Measurements from ENCODE around the gene ATP6V0B.

ATP6V0B gene

DNA sequence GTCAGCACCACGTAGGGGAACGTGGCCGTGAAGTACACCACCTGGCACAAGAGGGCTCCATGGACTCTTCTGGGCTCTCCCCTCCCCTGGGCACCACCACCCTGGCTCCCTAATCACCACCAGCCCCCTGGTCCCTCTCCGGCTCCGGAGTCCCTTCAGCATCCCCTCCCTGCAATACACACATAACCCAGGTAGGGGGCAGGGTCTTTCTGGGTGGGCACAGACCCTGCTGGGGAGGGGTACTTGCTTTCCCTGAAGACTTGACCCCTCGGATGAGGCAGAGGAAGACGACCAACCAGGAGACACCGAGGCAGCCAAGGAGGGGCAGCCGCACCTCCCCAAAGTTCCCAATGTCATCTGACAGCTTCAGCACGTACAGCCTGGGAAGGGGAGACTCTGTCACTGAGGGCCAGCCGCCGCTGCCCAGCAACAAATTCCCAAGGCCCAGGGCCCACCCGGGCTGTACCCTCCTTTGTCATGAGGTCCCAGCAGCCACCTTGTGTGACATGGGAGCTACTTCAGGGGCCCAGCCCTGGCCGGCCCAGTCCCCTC lies 27.9 kb downstream of the ATP6V0B start:
- DNase-seq (ENCODE audit: low spot score), result no peak

DNA sequence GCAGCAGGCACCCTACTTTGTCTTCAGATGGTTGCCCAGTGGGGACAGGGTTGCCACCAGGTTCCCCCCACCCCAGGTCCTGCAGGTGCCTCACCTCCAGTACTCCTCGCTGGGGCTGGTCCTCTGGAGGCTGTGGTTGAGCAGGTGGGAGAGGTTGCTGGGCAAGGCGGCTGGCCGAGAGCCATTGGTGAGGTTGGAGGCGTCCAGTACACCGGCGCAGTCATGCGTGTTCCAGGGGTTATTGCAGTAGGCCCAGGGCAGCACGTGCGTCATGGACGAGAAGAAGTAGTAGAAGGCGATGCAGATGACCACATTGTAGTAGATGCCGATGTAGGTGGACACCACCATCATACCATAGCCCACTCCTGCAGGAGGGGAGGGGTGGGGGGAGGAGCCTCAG lies 33.5 kb downstream of the ATP6V0B start:
- no peak for DNase-seq (ENCODE audit: low spot score)

DNA sequence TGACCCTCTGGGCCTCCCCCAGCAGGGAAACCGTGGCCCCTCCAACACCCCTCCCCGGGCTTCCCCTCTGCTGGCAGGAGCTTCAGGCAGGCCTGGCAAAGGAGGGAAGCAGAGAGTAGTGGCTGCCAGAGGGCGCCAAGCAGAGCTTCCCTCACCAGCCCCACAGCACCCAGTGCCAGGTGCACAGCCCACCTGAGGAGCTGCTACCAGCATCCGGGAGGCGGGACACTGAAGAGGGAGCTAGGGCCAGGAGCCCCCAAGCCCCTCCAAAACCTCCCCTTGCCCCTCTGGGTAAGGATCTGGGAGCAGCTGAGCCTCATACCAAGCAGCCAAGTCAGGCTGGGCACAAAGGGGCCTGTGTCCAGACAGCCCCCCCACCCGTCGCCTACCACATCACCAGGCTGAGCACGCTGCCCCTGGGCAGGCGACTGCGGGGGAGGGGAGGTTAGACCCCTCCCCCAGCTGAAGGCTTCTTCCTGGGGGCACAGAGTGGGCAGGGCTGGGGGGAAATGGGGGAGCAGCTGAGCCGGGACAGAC lies 36.2 kb downstream of the ATP6V0B start:
- DNase-seq (ENCODE audit: low spot score), result no peak

DNA sequence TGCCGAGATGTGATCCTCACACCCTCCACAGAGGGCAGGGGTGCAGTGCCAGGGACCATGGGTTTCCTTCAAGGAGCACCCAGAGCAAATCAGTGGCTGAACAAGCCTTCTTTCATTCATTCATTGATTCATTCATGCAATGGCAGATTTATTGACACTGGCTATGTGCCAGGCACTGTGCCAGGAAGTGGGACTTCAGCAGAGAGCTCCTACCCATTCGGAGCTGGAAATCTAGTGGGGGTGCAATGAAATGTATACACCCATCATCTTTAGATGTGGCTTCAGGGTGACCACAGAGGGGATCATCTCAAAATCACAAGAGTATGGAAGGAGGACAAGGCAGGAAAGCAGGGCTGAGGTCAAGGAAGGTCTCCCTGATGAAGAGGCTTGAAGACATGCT lies 37.6 kb downstream of the ATP6V0B start:
- DNase-seq (ENCODE audit: low spot score), result no peak

DNA sequence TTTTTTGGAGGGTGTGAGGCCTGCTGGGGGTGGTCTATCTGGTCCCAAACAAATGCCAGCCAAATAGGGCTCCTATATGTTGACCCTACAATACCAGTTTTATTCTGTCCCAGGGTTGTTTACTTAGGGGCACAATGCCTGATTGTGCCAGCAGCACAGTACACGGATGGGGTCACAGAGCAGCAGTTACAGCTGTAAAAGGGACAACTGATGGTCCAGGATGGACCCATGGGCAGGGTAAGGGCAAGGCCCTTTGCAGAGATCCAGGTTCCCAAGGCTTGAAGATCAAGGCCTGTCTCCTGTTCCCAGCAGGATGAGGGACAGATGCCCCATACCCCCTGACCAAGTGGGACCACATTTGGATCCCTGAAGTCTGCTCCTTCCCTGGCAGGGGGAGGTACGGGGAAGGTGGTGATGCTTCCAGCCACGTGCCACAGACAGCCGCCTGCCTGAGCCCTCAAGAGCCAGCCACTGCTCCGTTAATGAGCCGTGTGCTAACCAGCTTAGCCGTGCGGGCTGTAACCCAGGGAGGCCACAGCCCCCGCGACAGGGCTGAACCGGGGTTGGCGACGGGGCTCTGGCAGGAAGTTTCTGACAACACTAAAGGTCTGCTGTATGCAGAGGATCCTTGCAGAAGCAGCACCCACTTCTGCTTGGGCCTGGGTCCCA lies 38.3 kb downstream of the ATP6V0B start:
- no peak for DNase-seq (ENCODE audit: low spot score)

DNA sequence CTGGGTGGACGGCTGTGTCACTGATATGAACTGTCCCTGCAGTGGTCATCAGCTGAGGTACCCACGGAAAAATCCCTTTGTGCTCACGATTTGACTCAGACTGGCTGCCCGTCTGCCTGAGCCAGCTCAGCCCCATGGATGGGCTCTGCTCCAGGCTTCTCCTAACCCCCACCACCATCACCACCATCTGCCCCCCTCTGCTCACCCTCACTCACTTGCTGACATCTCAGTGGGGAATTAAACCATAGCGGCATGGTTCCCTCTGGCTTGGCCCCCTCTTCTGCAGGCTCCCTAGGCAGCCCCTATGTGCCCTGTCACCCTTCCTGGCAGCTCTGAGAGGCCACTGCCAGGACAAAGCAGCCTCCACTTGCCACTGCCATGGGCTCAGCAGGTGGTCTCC lies 39.2 kb downstream of the ATP6V0B start:
- DNase-seq (ENCODE audit: low spot score), result no peak

- no peak for DNase-seq (ENCODE audit: low spot score)
Measured at GRCh38 chr1:44014365-44015104, 39.8 kb downstream of the ATP6V0B start.

- DNase-seq (ENCODE audit: low spot score), result no peak
Measured at GRCh38 chr1:44015206-44015605, 40.4 kb downstream of the ATP6V0B start.

- DNase-seq (ENCODE audit: low spot score), result no peak
Measured at GRCh38 chr1:44016041-44016889, 41.5 kb downstream of the ATP6V0B start.

DNA sequence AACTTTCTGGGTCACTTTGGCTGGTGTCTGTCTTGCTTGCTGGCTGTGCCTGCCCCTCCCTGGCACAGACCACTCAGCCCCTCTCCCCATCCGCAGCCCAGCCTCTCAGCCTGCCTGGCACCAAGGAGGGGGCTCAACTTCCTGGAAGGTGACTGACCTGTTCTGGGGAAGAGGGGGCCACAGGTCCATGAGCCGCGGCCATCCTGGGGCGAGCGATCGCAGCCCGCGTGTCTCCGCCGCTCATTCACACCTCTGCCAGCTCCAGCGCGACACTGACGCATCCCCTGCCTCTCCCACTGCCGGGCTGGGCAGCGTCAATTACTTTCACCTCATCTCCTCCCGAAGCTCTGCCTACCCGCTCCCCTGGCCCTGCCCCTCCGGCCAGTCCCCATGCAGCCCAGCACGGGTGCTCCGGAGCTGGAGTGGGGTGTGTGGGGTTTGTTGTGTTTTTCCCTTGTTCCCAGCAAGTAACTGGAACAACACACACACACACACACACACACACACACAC lies 42.2 kb downstream of the ATP6V0B start:
- no peak for DNase-seq (ENCODE audit: low spot score)

- no peak for DNase-seq (ENCODE audit: low spot score)
Measured at GRCh38 chr1:44019466-44019948, 44.7 kb downstream of the ATP6V0B start.

- DNase-seq (ENCODE audit: low spot score), result no peak
Measured at GRCh38 chr1:44020464-44020863, 45.7 kb downstream of the ATP6V0B start.

DNA sequence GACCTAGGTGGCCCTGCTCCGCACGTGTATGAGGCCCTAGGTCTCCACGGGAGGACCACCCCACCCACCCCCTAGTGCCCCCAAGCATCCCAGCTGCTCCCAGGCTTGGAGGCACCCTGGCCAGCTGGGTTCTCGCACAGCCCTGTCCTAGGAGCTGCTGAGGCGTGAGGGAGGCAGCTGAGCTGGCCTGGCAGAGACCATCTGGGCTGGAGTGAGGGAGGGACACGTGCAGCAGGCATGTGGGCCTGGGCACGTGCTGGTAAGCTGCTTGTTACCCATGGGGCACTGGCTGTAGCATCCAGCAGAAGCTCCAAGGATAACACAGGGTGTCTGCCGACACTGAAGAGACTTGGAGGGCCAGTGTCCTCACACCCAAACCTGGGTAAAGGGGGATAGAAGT lies 46.4 kb downstream of the ATP6V0B start:
- DNase-seq (ENCODE audit: low spot score), result no peak

DNA sequence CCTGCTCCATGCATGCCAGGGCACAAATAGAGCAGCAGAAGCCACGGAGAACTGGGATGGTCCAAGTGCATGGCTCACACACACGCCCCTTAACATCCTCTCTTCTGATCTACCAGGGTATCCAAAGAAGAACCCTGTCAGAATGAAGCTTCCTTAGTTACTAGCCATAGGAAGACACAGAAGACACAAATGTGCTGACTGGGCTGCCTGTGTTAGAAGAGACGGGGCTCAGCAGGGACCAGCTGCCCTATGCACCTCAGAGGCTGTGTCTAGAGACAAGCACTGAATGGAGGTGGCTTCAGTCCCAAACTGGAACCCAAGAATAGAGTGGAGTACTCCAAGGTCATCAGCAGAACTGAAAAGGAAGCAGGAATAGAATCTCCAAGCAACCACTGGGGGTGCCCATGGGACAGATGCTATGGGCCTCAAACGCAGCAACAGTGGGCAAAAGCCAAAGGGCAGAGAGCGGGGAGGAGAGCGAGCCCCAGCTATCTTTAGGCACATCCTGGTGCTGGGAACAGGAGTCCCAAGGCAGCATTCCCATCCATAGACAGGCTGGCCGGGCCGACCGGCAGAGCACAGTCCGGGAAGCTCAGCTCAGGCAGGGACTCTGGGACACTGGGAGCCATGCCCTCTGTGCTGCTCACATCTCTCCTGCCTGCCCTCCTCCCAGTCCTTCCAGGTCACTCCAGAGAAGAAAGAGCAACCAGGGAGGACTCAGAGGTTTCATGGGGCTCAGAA lies 47.0 kb downstream of the ATP6V0B start:
- DNase-seq (ENCODE audit: low spot score), result no peak

- DNase-seq (ENCODE audit: low spot score), result no peak
Measured at GRCh38 chr1:44024031-44024902, 49.5 kb downstream of the ATP6V0B start.

- no peak for DNase-seq (ENCODE audit: low spot score)
Measured at GRCh38 chr1:44024903-44025525, 50.3 kb downstream of the ATP6V0B start.

DNA sequence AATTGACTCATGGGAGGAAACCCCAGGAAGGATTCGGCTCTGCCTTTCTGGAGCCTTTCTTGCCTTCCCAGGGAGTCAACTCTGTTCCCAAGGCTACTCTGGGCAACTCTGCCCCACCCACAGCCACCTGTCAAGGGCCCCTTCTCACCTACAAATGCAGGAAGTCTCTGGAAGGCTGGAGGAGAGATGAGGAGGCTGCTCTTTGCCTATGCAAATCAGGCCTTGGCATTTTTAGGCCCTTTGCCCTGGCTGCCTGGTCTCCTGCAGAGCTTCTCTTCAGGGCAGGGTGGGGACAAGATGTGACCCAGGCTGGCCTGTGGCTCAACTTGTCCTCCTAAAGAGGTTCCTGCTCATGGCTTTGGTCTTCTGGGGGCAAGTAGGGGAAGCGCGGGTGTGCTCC lies 51.1 kb downstream of the ATP6V0B start:
- DNase-seq (ENCODE audit: low spot score), result no peak

- no peak for DNase-seq (ENCODE audit: low spot score)
Measured at GRCh38 chr1:44027320-44027719, 52.6 kb downstream of the ATP6V0B start.

All from left forelimb (tissue), 1 donor.